Osteocyte (in vitro differentiated cells): Measurements from ENCODE around the gene SH3PXD2B. TPM values are rescaled to one million over a fixed set of nuclear protein-coding genes. Genes with fewer than 3 reads are reported as not detected.

Experiments used
- DNase-seq: peaks from one replicate; pipeline ENCODE4 v3.0.0; 2021; ENCODE audit warnings: mixed read lengths; ENCODE audit not compliant: unreplicated experiment; ENCODE audit errors: extremely low spot score
- H3K27ac Mint-ChIP-seq: one replicate; pipeline ENCODE4 v1.8.0; 2021; ENCODE audit warnings: mild to moderate bottlenecking, mixed read lengths; ENCODE audit not compliant: unreplicated experiment
- H3K27me3 Mint-ChIP-seq: one replicate; pipeline ENCODE4 v1.8.0; 2021; ENCODE audit warnings: mixed read lengths; ENCODE audit not compliant: unreplicated experiment
- H3K36me3 Mint-ChIP-seq: one replicate; pipeline ENCODE4 v1.8.0; 2021; ENCODE audit warnings: mixed read lengths; ENCODE audit not compliant: unreplicated experiment
- H3K4me1 Mint-ChIP-seq: one replicate; pipeline ENCODE4 v1.8.0; 2021; ENCODE audit warnings: mixed read lengths; ENCODE audit not compliant: unreplicated experiment
- H3K4me3 Mint-ChIP-seq: one replicate; pipeline ENCODE4 v1.8.0; 2021; ENCODE audit warnings: mild to moderate bottlenecking, moderate library complexity, mixed read lengths; ENCODE audit not compliant: unreplicated experiment
- H3K9me3 Mint-ChIP-seq: one replicate; pipeline ENCODE4 v1.8.0; 2021; ENCODE audit warnings: mixed read lengths; ENCODE audit not compliant: unreplicated experiment
- CTCF ChIP-seq: fragments of 200-600 bp; sonication (generic); IDR thresholded peaks from 2 replicates; pipeline ENCODE4 v1.5.0; 2021; ENCODE audit warnings: antibody characterized with exemption, mild to moderate bottlenecking, moderate library complexity
- total RNA-seq: library from RNA; stranded (reverse); gene quantifications from 2 replicates; pipeline ENCODE4 v1.2.1, GENCODE V29; 2021

Gene SH3PXD2B
- total RNA-seq, 1 donor from 2014 or later = 114 TPM

GRCh38 chr5:172485511-172486202 is 31.3 kb upstream of the SH3PXD2B start:
- no peaks in the 10 kb centered on the region for H3K36me3 Mint-ChIP-seq
- no peak for TF ChIP-seq CTCF
- peaks cover 14% of the 10 kb centered on the region for H3K27me3 Mint-ChIP-seq
- H3K27ac Mint-ChIP-seq = no peak overlapping the region
- no peaks in the 10 kb centered on the region for H3K9me3 Mint-ChIP-seq
- no peak for DNase-seq
- H3K4me1 Mint-ChIP-seq = no peaks in the 10 kb centered on the region
- H3K4me3 Mint-ChIP-seq = no peak overlapping the region

- Mint-ChIP-seq H3K27ac (no peak overlapping the region), H3K9me3 (no peaks in the 10 kb centered on the region), H3K27me3 (peaks cover 12% of the 10 kb centered on the region), H3K4me3 (no peak overlapping the region), H3K36me3 (no peaks in the 10 kb centered on the region), H3K4me1 (no peaks in the 10 kb centered on the region)
- no peak for TF ChIP-seq CTCF
- no peak for DNase-seq
Measured at GRCh38 chr5:172484664-172485063, 30.3 kb upstream of the SH3PXD2B start.

- H3K9me3 Mint-ChIP-seq = no peaks in the 10 kb centered on the region
- peaks cover 2% of the 10 kb centered on the region for H3K4me1 Mint-ChIP-seq
- no peak overlapping the region for H3K27ac Mint-ChIP-seq
- TF ChIP-seq CTCF = no peak
- H3K4me3 Mint-ChIP-seq = no peak overlapping the region
- H3K27me3 Mint-ChIP-seq = peaks cover 8% of the 10 kb centered on the region
- no peaks in the 10 kb centered on the region for H3K36me3 Mint-ChIP-seq
- no peak for DNase-seq
Measured at GRCh38 chr5:172482156-172483020, 28.1 kb upstream of the SH3PXD2B start.

GRCh38 chr5:172481011-172481800 is 26.9 kb upstream of the SH3PXD2B start:
- H3K4me3 Mint-ChIP-seq = no peak overlapping the region
- no peak overlapping the region for H3K27ac Mint-ChIP-seq
- H3K27me3 Mint-ChIP-seq = peaks cover 9% of the 10 kb centered on the region
- no peak for TF ChIP-seq CTCF
- peaks cover 2% of the 10 kb centered on the region for H3K4me1 Mint-ChIP-seq
- no peak for DNase-seq
- no peaks in the 10 kb centered on the region for H3K36me3 Mint-ChIP-seq
- no peaks in the 10 kb centered on the region for H3K9me3 Mint-ChIP-seq
